ENCODE measurements around the gene MFAP1. TPM values are rescaled to one million over a fixed set of nuclear protein-coding genes. Genes with fewer than 3 reads are reported as not detected.

The MFAP1 gene
- total and polyA plus RNA-seq, 4 donors: 12.5 to 21.8 (median 16.7) TPM

DNA sequence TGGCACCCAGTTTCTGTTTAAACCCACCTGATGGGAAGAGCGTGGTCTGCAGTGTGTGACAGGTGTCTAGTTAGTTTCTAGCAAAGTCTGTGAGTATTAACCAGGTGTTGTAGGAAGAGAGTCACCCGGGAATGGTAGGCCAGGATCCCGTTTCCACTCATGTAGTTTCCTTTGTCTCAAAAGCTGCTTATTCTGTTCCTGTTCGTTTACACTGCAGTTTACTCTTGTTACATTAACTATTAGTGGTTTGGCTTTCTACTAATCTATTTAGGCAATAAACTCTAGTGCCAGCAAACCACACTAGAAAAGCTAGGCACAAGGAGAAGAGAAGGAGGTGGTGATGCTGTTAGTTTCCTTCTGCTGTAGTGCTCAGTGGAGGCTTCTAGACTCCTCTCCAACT, 35.1 kb upstream of the MFAP1 start:
- peaks cover 0 to 6% (median 5%) of the 10 kb centered on the region in 4 donors for H3K36me3 ChIP-seq (ENCODE audit: control insufficient read depth in 4 of 4, insufficient read depth in 4 of 4, low read length in 4 of 4)
- no peak overlapping the region for H3K9ac ChIP-seq (ENCODE audit: insufficient read depth in 1 of 2, low read length in 2 of 2)
- H3K27ac ChIP-seq (ENCODE audit: low read depth in 1 of 2, low read length in 1 of 2): no peak overlapping the region
- H3K9me3 ChIP-seq (ENCODE audit: control insufficient read depth in 4 of 4, insufficient read depth in 3 of 4, low read length in 3 of 4): no peaks in the 10 kb centered on the region
- DNase-seq (no peak), ATAC-seq (ENCODE audit: insufficient read depth, low FRiP score) (no peak)
- WGBS, 2 donors: 70 to 80% methylated on average over 4 of the region's 4 CpGs
- no peaks in the 10 kb centered on the region for H3K4me1 ChIP-seq (ENCODE audit: control insufficient read depth in 5 of 5, insufficient read depth in 5 of 5, low read length in 5 of 5)
- H3K27me3 ChIP-seq (ENCODE audit: control insufficient read depth in 3 of 3, insufficient read depth in 3 of 3, low read length in 2 of 3): no peaks in the 10 kb centered on the region
- no peak for TF ChIP-seq CTCF (IDR thresholded peaks at IDR 0.05; ENCODE audit: control extremely low read depth, extremely low read depth)
- no peak overlapping the region for H3K4me3 ChIP-seq

DNA sequence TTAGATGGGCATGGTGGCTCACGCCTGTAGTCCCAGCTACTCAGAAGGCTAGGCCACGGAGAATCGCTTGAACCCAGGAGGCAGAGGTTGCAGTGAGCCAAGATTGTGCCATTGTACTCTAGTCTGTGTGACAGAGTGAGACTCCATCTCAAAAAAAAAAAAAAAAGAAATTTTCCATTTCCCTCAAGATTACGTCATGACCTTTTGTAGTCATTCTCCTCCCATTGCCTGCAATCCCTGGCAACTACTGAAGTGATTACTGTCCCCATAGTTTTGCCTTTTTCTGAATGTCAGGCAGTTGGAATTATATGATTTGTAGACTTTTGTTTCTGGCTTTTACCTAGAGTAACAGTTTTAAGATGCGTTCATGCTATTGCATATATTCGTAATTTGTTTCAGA, 30.3 kb upstream of the MFAP1 start:
- H3K36me3 ChIP-seq (ENCODE audit: control insufficient read depth in 4 of 4, insufficient read depth in 4 of 4, low read length in 4 of 4): peaks cover 0 to 6% (median 5%) of the 10 kb centered on the region in 4 donors
- WGBS, 2 donors: 83 to 90% methylated on average over 6 of the region's 6 CpGs

DNA sequence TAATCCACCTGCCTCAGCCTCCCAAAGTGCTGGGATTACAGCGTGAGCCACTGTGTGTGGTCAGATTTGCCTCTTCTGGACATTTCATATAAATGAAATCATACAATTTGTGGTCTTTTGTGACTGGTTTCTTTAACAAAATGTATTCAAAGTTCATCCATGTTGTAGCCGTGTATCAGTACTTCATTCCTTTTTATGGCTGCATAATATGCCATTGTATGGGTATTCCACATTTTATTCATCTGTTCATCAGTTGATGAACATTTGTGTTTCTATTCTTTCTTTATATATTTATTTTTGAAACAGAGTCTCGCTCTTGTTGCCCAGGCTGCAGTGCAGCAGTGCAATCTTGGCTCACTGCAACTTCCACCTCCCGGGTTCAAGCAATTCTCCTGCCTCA, 28.1 kb upstream of the MFAP1 start:
- no peak for ATAC-seq (ENCODE audit: insufficient read depth, low FRiP score)
- Histone ChIP-seq H3K9me3 (ENCODE audit: control insufficient read depth in 4 of 4, insufficient read depth in 3 of 4, low read length in 3 of 4) (no peaks in the 10 kb centered on the region), H3K36me3 (ENCODE audit: control insufficient read depth in 4 of 4, insufficient read depth in 4 of 4, low read length in 4 of 4) (peaks cover 0 to 4% (median 3%) of the 10 kb centered on the region in 4 donors), H3K27me3 (ENCODE audit: control insufficient read depth in 3 of 3, insufficient read depth in 3 of 3, low read length in 2 of 3) (no peaks in the 10 kb centered on the region), H3K4me1 (ENCODE audit: control insufficient read depth in 5 of 5, insufficient read depth in 5 of 5, low read length in 5 of 5) (peaks cover 0 to 1% (median 0%) of the 10 kb centered on the region in 5 donors), H3K9ac (ENCODE audit: insufficient read depth in 1 of 2, low read length in 2 of 2) (no peak overlapping the region), H3K4me3 (no peak overlapping the region), H3K27ac (ENCODE audit: low read depth in 1 of 2, low read length in 1 of 2) (no peak overlapping the region)
- WGBS, 2 donors: 97% methylated on average over 4 of the region's 4 CpGs
- no peak for DNase-seq
- TF ChIP-seq CTCF (IDR thresholded peaks at IDR 0.05; ENCODE audit: control extremely low read depth, extremely low read depth): no peak

More for the DNA sequence above, 30.3 kb upstream of the MFAP1 start:
- Histone ChIP-seq H3K9ac (ENCODE audit: insufficient read depth in 1 of 2, low read length in 2 of 2) (no peak overlapping the region), H3K27ac (ENCODE audit: low read depth in 1 of 2, low read length in 1 of 2) (no peak overlapping the region), H3K4me3 (no peak overlapping the region), H3K27me3 (ENCODE audit: control insufficient read depth in 3 of 3, insufficient read depth in 3 of 3, low read length in 2 of 3) (no peaks in the 10 kb centered on the region), H3K4me1 (ENCODE audit: control insufficient read depth in 5 of 5, insufficient read depth in 5 of 5, low read length in 5 of 5) (peaks cover 0 to 1% (median 0%) of the 10 kb centered on the region in 5 donors), H3K9me3 (ENCODE audit: control insufficient read depth in 4 of 4, insufficient read depth in 3 of 4, low read length in 3 of 4) (no peaks in the 10 kb centered on the region)
- ATAC-seq (ENCODE audit: insufficient read depth, low FRiP score): no peak
- no peak for TF ChIP-seq CTCF (IDR thresholded peaks at IDR 0.05; ENCODE audit: control extremely low read depth, extremely low read depth)
- DNase-seq: no peak

DNA sequence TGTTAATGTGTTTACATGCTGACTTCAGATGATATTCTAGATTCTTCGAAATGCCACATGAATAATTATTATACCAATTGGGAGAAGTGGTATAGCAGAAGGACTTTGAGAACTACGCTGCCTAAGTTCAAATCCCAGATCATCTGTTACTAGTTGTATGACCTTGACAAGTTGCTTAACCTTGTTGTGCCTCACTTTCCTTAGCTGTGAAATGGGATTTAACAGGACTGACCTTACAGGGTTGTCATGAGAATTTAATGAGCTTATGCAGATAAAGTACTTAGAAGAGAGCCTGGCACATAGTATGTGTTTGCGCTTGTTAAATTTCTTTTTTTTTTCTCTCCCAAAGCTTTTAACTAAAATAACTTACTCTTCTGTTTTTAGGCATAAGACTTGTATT, 26.8 kb upstream of the MFAP1 start:
- ATAC-seq (ENCODE audit: insufficient read depth, low FRiP score) (no peak), DNase-seq (no peak)
- H3K4me1 ChIP-seq (ENCODE audit: control insufficient read depth in 5 of 5, insufficient read depth in 5 of 5, low read length in 5 of 5): peaks cover 0 to 1% (median 0%) of the 10 kb centered on the region in 5 donors
- peaks cover 0 to 4% (median 3%) of the 10 kb centered on the region in 4 donors for H3K36me3 ChIP-seq (ENCODE audit: control insufficient read depth in 4 of 4, insufficient read depth in 4 of 4, low read length in 4 of 4)
- no peaks in the 10 kb centered on the region for H3K27me3 ChIP-seq (ENCODE audit: control insufficient read depth in 3 of 3, insufficient read depth in 3 of 3, low read length in 2 of 3)
- no peak overlapping the region for H3K4me3 ChIP-seq
- no peak overlapping the region for H3K9ac ChIP-seq (ENCODE audit: insufficient read depth in 1 of 2, low read length in 2 of 2)
- H3K9me3 ChIP-seq (ENCODE audit: control insufficient read depth in 4 of 4, insufficient read depth in 3 of 4, low read length in 3 of 4): no peaks in the 10 kb centered on the region
- whole genome bisulfite sequencing, 2 donors: 99% methylated on average over 3 of the region's 3 CpGs
- H3K27ac ChIP-seq (ENCODE audit: low read depth in 1 of 2, low read length in 1 of 2): no peak overlapping the region
- TF ChIP-seq CTCF (IDR thresholded peaks at IDR 0.05; ENCODE audit: control extremely low read depth, extremely low read depth): no peak
